ENCODE results near the gene DNASE1L1. TPM values are rescaled to one million over a fixed set of nuclear protein-coding genes. Genes with fewer than 3 reads are reported as not detected.
A peak's percentile ranks its signal among the peaks of the same experiment; 100 is the strongest.

Gene DNASE1L1
- total RNA-seq, 1 donor from 2014 or later, result 15.8 TPM

- peaks cover 1% of the 10 kb centered on the region for H3K9me3 Mint-ChIP-seq (ENCODE audit: unreplicated experiment)
- TF ChIP-seq CTCF (IDR thresholded peaks at IDR 0.05; ENCODE audit: partially characterized antibody, unreplicated experiment), result no peak
- H3K36me3 Mint-ChIP-seq (ENCODE audit: unreplicated experiment), result no peaks in the 10 kb centered on the region
- peak; percentile 30 for DNase-seq
- H3K4me3 Mint-ChIP-seq (ENCODE audit: unreplicated experiment), result peak overlapping the region; percentile 61
- H3K4me1 Mint-ChIP-seq (ENCODE audit: low read depth, unreplicated experiment), result peaks cover 1% of the 10 kb centered on the region
- peaks cover 2% of the 10 kb centered on the region for H3K27me3 Mint-ChIP-seq (ENCODE audit: unreplicated experiment)
- no peak overlapping the region for H3K27ac Mint-ChIP-seq (ENCODE audit: unreplicated experiment)
Measured at GRCh38 chrX:154378059-154378798, 30.8 kb downstream of the DNASE1L1 start.

GRCh38 chrX:154376774-154377173 is 32.3 kb downstream of the DNASE1L1 start:
- no peaks in the 10 kb centered on the region for H3K36me3 Mint-ChIP-seq (ENCODE audit: unreplicated experiment)
- DNase-seq, result no peak
- no peak for TF ChIP-seq CTCF (IDR thresholded peaks at IDR 0.05; ENCODE audit: partially characterized antibody, unreplicated experiment)
- peaks cover 1% of the 10 kb centered on the region for H3K9me3 Mint-ChIP-seq (ENCODE audit: unreplicated experiment)
- H3K4me3 Mint-ChIP-seq (ENCODE audit: unreplicated experiment), result no peak overlapping the region
- peaks cover 5% of the 10 kb centered on the region for H3K27me3 Mint-ChIP-seq (ENCODE audit: unreplicated experiment)
- H3K4me1 Mint-ChIP-seq (ENCODE audit: low read depth, unreplicated experiment), result peaks cover 1% of the 10 kb centered on the region
- no peak overlapping the region for H3K27ac Mint-ChIP-seq (ENCODE audit: unreplicated experiment)

- H3K4me3 Mint-ChIP-seq (ENCODE audit: unreplicated experiment), result no peak overlapping the region
- H3K9me3 Mint-ChIP-seq (ENCODE audit: unreplicated experiment), result peaks cover under 1% of the 10 kb centered on the region
- peaks cover 3% of the 10 kb centered on the region for H3K27me3 Mint-ChIP-seq (ENCODE audit: unreplicated experiment)
- no peak overlapping the region for H3K27ac Mint-ChIP-seq (ENCODE audit: unreplicated experiment)
- DNase-seq, result no peak
- peaks cover 1% of the 10 kb centered on the region for H3K4me1 Mint-ChIP-seq (ENCODE audit: low read depth, unreplicated experiment)
- H3K36me3 Mint-ChIP-seq (ENCODE audit: unreplicated experiment), result no peaks in the 10 kb centered on the region
- no peak for TF ChIP-seq CTCF (IDR thresholded peaks at IDR 0.05; ENCODE audit: partially characterized antibody, unreplicated experiment)
Measured at GRCh38 chrX:154375156-154375504, 33.9 kb downstream of the DNASE1L1 start.

- Mint-ChIP-seq H3K9me3 (ENCODE audit: unreplicated experiment) (peaks cover 2% of the 10 kb centered on the region), H3K4me1 (ENCODE audit: low read depth, unreplicated experiment) (peaks cover 1% of the 10 kb centered on the region), H3K27me3 (ENCODE audit: unreplicated experiment) (peaks cover 3% of the 10 kb centered on the region), H3K36me3 (ENCODE audit: unreplicated experiment) (no peaks in the 10 kb centered on the region), H3K27ac (ENCODE audit: unreplicated experiment) (no peak within 1 kb of the TSS), H3K4me3 (ENCODE audit: unreplicated experiment) (peak within 1 kb of the TSS; percentile 34)
- TF ChIP-seq CTCF (IDR thresholded peaks at IDR 0.05; ENCODE audit: partially characterized antibody, unreplicated experiment), result no peak
- peak; percentile 49 for DNase-seq
Measured at GRCh38 chrX:154374313-154375155, 34.5 kb downstream of the DNASE1L1 start, which contains the start of gene FLNA. Gene FLNA (minus strand): TSS chrX:154374634. CDS start chrX:154371245, 3,389 bp downstream.
